ENCODE measurements around the gene HS3ST6. TPM values are rescaled to one million over a fixed set of nuclear protein-coding genes. Genes with fewer than 3 reads are reported as not detected.

HS3ST6 gene
- total and polyA plus RNA-seq, 2 of the 13 experiments (the other 11 are each of a cell fraction or from before 2014, with no cell fraction given): not detected

DNA sequence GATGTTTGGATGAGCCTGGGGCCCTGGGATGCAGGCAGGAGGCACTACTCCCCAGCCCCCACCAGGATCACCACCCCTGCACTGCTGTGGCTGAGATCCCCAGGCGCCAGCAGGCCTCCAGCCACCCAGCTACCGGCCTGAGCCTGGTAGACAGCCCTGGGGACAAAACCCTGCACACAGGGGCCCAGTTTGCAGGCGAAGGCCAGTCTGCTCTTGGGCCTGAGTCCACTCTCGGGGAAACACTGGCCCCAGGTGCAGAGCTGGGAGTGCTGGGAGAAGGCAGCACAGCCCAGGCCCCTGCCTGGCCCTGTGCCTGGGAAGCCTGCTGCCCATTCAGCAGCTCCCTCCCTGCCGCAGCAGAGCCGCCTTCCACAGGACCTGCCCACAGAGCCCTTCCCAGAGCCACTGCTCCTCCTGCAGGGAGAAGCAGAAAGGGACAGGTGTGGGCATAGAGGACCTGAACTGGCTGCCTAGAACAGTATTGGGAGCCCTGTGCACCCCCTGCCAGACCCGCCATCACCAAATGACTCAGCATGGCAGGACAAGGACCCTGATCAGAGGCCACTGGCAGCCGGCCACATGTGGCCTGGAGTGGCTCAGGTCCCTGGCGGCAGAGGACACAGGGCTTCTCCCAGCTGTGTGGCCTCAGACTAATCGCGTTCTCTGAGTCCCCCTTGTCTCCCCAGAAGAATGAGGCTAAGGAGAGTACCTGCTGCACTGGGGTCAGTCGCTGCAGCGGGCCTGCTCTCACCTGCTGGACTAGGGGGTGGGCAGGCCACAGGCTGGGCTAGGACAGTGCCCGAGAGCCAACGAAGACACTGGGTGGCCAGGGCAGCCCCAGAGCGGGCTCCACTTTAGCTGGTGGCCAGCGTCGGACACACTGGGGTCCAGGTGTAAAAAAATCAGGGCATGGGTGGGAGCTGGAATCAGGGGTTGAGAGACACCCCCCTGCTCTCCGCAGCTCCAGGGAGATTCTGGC is 14.1 kb upstream of the HS3ST6 start (continued):
- TF ChIP-seq HHEX (CRISPR knock-in tag; IDR thresholded peaks at IDR 0.05) (no peak), POGZ (CRISPR knock-in tag; IDR thresholded peaks at IDR 0.05) (no peak), CBX5 (CRISPR knock-in tag; IDR thresholded peaks at IDR 0.05; ENCODE audit: borderline replicate concordance) (no peak), LCORL (IDR thresholded peaks at IDR 0.05) (no peak), LCORL (CRISPR knock-in tag; IDR thresholded peaks at IDR 0.05) (no peak), PHF8 (CRISPR knock-in tag; IDR thresholded peaks at IDR 0.05) (peak; percentile 27; the same call in 1 of the 2 replicates), ZMAT3 (CRISPR knock-in tag; conservative IDR thresholded peaks at IDR 0.05) (peak; percentile 76; the same call in 1 of the 2 replicates), NCOA1 (CRISPR knock-in tag; IDR thresholded peaks at IDR 0.05) (no peak), NCOA5 (CRISPR knock-in tag; IDR thresholded peaks at IDR 0.05) (no peak), CREM (IDR thresholded peaks at IDR 0.05) (no peak), CREM (CRISPR knock-in tag; IDR thresholded peaks at IDR 0.05) (no peak), NFE2L2 (IDR thresholded peaks at IDR 0.05; ENCODE audit: low read length) (0 out of 2 replicates have a peak, but pooled peaks have one; percentile 11), ZNF644 (CRISPR knock-in tag; IDR thresholded peaks at IDR 0.05; ENCODE audit: low read depth) (no peak), ZNF614 (CRISPR knock-in tag; IDR thresholded peaks at IDR 0.05; ENCODE audit: borderline replicate concordance) (no peak; the same call in 1 of the 2 replicates), ZFP82 (CRISPR knock-in tag; IDR thresholded peaks at IDR 0.05; ENCODE audit: borderline replicate concordance) (no peak), ZNF329 (CRISPR knock-in tag; IDR thresholded peaks at IDR 0.05; ENCODE audit: low read depth) (no peak)
- TF ChIP-seq, protein P1, sequence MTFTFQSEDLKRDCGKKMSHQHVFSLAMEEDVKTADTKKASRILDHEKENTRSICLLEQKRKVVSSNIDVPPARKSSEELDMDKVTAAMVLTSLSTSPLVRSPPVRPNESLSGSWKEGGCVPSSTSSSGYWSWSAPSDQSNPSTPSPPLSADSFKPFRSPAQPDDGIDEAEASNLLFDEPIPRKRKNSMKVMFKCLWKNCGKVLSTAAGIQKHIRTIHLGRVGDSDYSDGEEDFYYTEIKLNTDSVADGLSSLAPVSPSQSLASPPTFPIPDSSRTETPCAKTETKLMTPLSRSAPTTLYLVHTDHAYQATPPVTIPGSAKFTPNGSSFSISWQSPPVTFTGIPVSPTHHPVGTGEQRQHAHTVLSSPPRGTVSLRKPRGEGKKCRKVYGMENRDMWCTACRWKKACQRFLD (CRISPR knock-in tag; IDR thresholded peaks at IDR 0.05; ENCODE audit: borderline replicate concordance): no peak
- TF ChIP-seq, protein P2, sequence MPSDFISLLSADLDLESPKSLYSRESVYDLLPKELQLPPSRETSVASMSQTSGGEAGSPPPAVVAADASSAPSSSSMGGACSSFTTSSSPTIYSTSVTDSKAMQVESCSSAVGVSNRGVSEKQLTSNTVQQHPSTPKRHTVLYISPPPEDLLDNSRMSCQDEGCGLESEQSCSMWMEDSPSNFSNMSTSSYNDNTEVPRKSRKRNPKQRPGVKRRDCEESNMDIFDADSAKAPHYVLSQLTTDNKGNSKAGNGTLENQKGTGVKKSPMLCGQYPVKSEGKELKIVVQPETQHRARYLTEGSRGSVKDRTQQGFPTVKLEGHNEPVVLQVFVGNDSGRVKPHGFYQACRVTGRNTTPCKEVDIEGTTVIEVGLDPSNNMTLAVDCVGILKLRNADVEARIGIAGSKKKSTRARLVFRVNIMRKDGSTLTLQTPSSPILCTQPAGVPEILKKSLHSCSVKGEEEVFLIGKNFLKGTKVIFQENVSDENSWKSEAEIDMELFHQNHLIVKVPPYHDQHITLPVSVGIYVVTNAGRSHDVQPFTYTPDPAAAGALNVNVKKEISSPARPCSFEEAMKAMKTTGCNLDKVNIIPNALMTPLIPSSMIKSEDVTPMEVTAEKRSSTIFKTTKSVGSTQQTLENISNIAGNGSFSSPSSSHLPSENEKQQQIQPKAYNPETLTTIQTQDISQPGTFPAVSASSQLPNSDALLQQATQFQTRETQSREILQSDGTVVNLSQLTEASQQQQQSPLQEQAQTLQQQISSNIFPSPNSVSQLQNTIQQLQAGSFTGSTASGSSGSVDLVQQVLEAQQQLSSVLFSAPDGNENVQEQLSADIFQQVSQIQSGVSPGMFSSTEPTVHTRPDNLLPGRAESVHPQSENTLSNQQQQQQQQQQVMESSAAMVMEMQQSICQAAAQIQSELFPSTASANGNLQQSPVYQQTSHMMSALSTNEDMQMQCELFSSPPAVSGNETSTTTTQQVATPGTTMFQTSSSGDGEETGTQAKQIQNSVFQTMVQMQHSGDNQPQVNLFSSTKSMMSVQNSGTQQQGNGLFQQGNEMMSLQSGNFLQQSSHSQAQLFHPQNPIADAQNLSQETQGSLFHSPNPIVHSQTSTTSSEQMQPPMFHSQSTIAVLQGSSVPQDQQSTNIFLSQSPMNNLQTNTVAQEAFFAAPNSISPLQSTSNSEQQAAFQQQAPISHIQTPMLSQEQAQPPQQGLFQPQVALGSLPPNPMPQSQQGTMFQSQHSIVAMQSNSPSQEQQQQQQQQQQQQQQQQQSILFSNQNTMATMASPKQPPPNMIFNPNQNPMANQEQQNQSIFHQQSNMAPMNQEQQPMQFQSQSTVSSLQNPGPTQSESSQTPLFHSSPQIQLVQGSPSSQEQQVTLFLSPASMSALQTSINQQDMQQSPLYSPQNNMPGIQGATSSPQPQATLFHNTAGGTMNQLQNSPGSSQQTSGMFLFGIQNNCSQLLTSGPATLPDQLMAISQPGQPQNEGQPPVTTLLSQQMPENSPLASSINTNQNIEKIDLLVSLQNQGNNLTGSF (CRISPR knock-in tag; IDR thresholded peaks at IDR 0.05): no peak
- TF ChIP-seq, protein P3, sequence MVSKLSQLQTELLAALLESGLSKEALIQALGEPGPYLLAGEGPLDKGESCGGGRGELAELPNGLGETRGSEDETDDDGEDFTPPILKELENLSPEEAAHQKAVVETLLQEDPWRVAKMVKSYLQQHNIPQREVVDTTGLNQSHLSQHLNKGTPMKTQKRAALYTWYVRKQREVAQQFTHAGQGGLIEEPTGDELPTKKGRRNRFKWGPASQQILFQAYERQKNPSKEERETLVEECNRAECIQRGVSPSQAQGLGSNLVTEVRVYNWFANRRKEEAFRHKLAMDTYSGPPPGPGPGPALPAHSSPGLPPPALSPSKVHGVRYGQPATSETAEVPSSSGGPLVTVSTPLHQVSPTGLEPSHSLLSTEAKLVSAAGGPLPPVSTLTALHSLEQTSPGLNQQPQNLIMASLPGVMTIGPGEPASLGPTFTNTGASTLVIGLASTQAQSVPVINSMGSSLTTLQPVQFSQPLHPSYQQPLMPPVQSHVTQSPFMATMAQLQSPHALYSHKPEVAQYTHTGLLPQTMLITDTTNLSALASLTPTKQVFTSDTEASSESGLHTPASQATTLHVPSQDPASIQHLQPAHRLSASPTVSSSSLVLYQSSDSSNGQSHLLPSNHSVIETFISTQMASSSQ (IDR thresholded peaks at IDR 0.05; ENCODE audit: low read depth): no peak
- TF ChIP-seq, protein P3 (CRISPR knock-in tag; IDR thresholded peaks at IDR 0.05; ENCODE audit: borderline replicate concordance): no peak
